GM18909 (cell line): ENCODE data around the gene CACNA1I.

Experiments used
- ATAC-seq: cut with Tn5 transposase; IDR thresholded peaks from one replicate; pipeline ENCODE4 v1.9.1; 2021; ENCODE audit warnings: mild to moderate bottlenecking; ENCODE audit not compliant: unreplicated experiment, poor library complexity

CACNA1I gene

DNA sequence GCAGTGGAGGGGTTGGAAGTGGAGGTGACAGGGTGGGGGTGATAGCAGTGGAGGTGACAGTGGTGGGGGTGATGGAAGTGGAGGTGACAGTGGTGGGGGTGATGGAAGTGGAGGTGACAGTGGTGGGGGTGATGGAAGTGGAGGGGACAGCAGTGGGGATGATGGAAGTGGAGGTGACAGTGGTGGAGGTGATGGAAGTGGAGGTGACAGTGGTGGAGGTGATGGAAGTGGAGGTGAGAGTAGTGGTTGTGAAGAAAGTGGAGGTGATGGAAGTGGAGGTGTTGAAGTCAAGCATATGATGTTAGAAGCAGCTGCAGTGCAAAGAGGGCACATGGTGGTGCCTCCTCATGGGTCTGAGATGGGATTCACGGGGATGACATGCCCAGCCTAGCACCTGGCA is 141.5 kb downstream of the CACNA1I start:
- ATAC-seq, result no peak

GRCh38 chr22:39712751-39713525 is 142.4 kb downstream of the CACNA1I start:
- ATAC-seq, result no peak

GRCh38 chr22:39713799-39714290 is 143.3 kb downstream of the CACNA1I start:
- no peak for ATAC-seq

DNA sequence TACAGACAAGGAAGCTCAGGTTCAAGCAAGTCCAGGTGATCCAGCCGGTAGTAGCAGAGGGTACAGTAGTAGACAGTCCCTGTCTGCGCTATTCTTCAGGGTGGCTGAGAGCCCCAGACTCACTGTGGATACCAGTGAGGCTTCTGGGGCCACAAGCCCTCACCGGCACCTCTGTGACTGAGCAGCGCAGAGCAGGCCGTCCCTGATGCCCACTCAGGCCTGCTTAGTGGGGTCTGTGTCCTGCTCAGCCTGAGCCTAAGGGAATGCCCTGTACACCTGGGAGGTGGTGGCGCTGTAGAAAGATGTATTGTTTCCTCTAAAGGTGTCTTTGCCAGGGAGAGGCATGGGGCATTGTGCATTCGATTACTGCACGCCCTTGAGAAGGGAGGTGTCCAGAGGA is 143.8 kb downstream of the CACNA1I start:
- ATAC-seq, result no peak

- no peak for ATAC-seq
Observed at GRCh38 chr22:39715778-39716495, 145.4 kb downstream of the CACNA1I start.

- no peak for ATAC-seq
Observed at GRCh38 chr22:39716534-39716933, 146.0 kb downstream of the CACNA1I start.

- no peak for ATAC-seq
Observed at GRCh38 chr22:39717099-39717498, 146.5 kb downstream of the CACNA1I start.

GRCh38 chr22:39718206-39718605 is 147.7 kb downstream of the CACNA1I start:
- no peak for ATAC-seq

DNA sequence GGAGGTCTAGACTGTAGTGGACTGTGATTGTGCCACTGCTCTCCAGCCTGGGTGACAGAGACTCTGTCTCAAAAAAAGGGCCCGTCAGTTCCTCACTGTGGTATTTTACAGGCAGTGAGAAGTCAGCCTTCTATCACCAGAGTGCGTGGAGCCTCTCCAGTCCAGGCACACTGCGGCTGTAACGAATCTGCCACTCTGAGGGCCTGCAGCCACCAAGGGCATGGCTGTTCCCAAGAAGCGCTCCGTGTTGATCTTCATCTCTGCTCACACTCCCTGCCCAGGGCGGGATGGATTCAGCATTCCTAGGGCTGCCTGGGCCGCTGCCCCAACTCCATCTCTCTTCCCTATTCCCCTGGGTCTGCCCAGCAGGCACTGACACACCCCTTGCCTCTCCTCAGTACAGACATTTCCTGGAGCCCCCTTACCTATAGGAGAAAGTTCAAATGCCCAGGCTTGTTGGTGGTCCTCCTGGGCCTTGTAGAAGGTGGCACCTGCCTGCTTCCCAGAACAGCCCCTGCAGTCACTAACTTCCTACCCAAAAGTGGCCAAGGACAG is 148.4 kb downstream of the CACNA1I start:
- ATAC-seq, result no peak

DNA sequence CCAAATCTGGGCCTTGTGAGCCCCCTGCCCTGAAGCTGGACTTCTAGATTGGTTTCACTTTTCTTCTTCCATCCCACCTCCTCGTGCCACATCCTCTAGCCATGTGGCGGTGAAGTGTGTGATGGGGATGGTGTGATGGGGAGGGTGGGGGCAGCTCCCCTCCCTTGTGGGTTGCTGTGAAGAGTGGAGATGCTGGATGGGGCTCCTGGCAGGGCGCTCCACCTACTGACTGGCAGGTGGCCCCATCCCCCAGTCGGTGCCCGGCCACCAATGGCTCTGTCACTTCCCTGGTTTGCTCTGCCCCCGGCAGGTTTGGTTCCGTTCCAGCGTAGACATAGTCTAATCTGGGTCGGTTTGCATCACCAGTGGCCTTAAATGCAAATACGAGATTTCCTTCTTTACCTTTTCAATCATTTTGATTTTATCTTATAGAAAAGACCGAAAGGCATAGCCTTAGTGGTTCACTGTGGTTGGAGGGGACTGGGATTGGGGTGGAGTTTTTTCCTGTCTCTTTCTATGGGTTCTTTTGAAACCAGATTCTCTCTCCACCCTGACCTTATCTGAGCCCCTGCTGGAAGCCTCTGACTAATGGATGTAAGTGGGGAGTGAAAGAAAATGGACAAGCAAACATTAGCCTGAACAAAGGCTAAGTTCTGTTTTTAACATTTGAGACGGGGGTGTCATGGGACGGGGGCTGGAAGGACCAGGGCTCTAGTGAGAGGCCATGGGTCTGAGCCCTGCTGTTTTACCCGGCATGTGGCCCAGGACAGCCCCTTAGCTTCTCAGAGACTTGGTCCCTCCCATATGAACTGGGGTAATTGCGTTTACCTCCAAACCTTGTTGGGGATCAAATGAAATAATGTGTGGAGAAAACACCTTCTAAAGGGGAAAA is 149.3 kb downstream of the CACNA1I start:
- ATAC-seq, result no peak

- no peak for ATAC-seq
Observed at GRCh38 chr22:39721206-39722031, 150.9 kb downstream of the CACNA1I start.

GRCh38 chr22:39722032-39722325 is 151.4 kb downstream of the CACNA1I start:
- ATAC-seq, result no peak

GRCh38 chr22:39722501-39722900 is 151.9 kb downstream of the CACNA1I start:
- no peak for ATAC-seq

- ATAC-seq, result no peak
Observed at GRCh38 chr22:39723463-39723862, 152.9 kb downstream of the CACNA1I start.

DNA sequence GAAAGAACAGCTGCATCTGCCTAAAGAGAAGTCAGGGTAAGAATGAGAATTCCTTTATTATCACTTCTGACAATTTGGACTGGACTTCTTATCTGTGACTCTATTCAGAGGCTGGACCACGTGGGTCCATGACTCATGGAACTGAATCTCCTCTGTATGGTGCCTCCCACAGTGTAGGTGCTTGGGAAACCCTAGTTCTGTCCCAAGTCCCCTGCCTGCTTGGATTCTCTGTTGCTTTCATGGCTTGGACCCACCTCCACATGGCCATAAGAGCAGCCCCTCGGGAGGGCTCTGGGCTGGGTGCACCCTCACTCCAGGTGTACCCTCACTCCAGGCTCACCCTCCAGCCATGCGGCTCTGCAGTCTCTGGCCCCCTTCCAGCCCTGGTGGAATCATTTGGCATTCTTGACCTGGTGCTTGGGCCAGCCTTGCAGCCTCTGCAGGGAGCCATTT is 153.4 kb downstream of the CACNA1I start:
- ATAC-seq, result no peak

DNA sequence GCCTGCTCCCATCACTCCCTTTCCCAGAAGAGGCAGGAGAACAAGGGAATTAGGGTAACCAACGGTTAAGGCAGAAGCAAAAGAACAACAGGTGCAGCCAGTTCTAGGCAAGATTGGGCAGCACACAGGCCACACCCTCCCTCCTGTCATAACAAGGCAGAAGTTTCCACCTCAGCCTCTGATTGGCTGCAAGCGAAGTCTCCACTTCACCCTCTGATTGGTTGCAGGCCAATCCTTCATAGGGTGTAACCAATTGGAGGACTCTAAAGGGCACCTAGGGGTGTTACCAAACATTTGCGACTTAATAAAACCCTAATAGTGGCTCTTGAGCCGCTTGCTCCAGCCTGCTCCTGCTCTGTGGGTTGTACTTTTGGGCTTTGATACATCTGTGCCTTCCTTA is 153.8 kb downstream of the CACNA1I start:
- no peak for ATAC-seq

- no peak for ATAC-seq
Observed at GRCh38 chr22:39724857-39725256, 154.3 kb downstream of the CACNA1I start.

DNA sequence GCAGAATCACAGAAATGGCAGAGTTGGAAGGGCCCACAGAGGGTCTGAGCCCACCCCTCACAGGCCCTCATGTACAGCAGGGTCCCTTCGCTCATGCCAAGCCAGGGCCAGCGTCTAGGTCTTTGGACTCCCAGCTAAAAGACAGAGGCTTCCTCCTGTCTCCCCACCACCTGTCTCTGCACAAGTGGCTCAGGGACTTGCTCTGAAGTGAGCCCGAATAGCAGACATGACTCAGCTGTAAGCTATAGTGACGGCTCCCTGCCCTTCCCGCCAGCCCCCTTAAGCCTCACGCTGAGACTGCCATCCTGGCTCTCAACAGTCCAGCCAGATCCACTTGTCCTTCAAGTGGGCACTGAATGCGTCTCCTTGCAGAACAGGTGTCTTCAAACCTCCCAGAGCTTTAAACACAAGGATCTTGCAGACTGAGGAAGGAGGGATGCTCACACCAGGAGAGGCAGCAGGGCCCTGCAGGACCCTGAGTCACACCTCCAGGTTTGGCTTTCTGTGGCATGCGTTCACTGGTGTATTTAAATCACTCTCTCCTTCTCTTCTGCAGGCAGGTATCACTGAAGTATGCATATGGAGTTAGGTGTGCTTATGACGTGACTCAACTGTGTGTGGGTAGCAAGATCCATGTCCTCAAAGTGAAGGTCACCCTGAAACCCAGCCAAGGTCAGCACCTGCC is 154.9 kb downstream of the CACNA1I start:
- no peak for ATAC-seq

DNA sequence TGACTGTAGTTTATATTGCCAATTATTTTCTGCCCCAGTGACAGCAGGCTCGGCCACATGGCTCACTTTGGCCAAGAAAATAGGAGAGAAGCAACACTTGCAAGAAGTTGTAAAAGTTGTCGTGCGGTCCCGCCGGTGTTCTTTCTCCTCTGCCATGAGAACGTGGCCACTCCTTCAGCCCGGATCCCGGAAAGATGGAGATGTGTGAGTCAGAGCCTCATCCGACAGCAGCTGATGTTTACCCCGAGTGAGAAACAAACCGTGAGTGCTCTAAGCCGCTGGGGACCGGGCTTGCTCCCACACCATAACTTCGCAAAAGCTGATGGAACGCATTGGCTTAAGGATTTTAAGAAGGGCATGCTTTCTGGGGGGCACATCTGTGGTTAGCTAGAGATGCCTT is 157.0 kb downstream of the CACNA1I start:
- no peak for ATAC-seq
